ENCODE results near the gene XAGE1A.
A peak's percentile ranks its signal among the peaks of the same experiment; 100 is the strongest.
"Not testable (repeated sequence)": the region's sequence is repeated elsewhere in the genome, so short reads cannot be mapped to it uniquely, and the experiment has no call there.

The XAGE1A gene

GRCh38 chrX:52495545-52496418, at the start of gene XAGE1A:
XAGE1A (plus strand) TSS chrX:52495808; CDS start chrX:52497362, 1,554 bp downstream.
- DNase-seq (ENCODE audit: low spot score) = not testable (repeated sequence)

- DNase-seq (ENCODE audit: low spot score) = not testable (repeated sequence)
These were observed 43.6 kb upstream of the XAGE1A start for GRCh38 chrX:52452031-52452430.

GRCh38 chrX:52471301-52471700, 24.3 kb upstream of the XAGE1A start:
- DNase-seq (ENCODE audit: low spot score) = not testable (repeated sequence)

- DNase-seq (ENCODE audit: low spot score) = not testable (repeated sequence)
These were observed 788 bp downstream of the XAGE1A start for GRCh38 chrX:52496419-52496772.

GRCh38 chrX:52501362-52501761, 5.8 kb downstream of the XAGE1A start:
- DNase-seq (ENCODE audit: low spot score) = not testable (repeated sequence)

GRCh38 chrX:52504551-52504950, 8.9 kb downstream of the XAGE1A start:
- no peak for DNase-seq (ENCODE audit: low spot score)

- no peak for DNase-seq (ENCODE audit: low spot score)
These were observed 11.7 kb downstream of the XAGE1A start for GRCh38 chrX:52507331-52507730.

- no peak for DNase-seq (ENCODE audit: low spot score)
These were observed 14.3 kb downstream of the XAGE1A start for GRCh38 chrX:52509916-52510315.

GRCh38 chrX:52511126-52511525, 15.5 kb downstream of the XAGE1A start:
- not testable (repeated sequence) for DNase-seq (ENCODE audit: low spot score)

- DNase-seq (ENCODE audit: low spot score) = not testable (repeated sequence)
These were observed 20.7 kb downstream of the XAGE1A start for GRCh38 chrX:52516110-52516986.

GRCh38 chrX:52516987-52517325, 21.3 kb downstream of the XAGE1A start, which contains the start of gene XAGE1B:
XAGE1B (minus strand) TSS chrX:52517063; CDS start chrX:52515527, 1,536 bp downstream.
- DNase-seq (ENCODE audit: low spot score) = not testable (repeated sequence)

GRCh38 chrX:52541051-52541450, 45.4 kb downstream of the XAGE1A start:
- DNase-seq (ENCODE audit: low spot score) = not testable (repeated sequence)

- DNase-seq (ENCODE audit: low spot score) = no peak
These were observed 46.7 kb downstream of the XAGE1A start for GRCh38 chrX:52542311-52542710.

GRCh38 chrX:52544147-52544840, 48.7 kb downstream of the XAGE1A start:
- no peak for DNase-seq (ENCODE audit: low spot score)

GRCh38 chrX:52548769-52549168, 53.2 kb downstream of the XAGE1A start:
- DNase-seq (ENCODE audit: low spot score) = peak; percentile 8

Measured in RKO (cell line).